Left lobe of liver (tissue), 2 donors: ENCODE data around the gene SOX13. TPM values are rescaled to one million over a fixed set of nuclear protein-coding genes. Genes with fewer than 3 reads are reported as not detected.

Experiments
- ATAC-seq: fragments of 200-7000 bp; cut with Tn5 transposase; one replicate; pipeline ENCODE4 v1.9.1; 2020; ENCODE audit warnings: mild to moderate bottlenecking, moderate library complexity
- DNase-seq: peaks from one replicate; pipeline ENCODE4 v3.0.0-alpha.2; 2020; ENCODE audit warnings: low spot score
- total RNA-seq: library from RNA; stranded (reverse); gene quantifications from one replicate; pipeline ENCODE4 v1.2.1, GENCODE V29; 2021
- donor health status: DM: no; HTN: no; CAD: no; lungs with moderate emphysema.
- donor health status: DM: no; HTN: yes; CAD: no.

The SOX13 gene
- total RNA-seq, 1 donor from 2014 or later = 33.8 TPM

- no peak for DNase-seq
- ATAC-seq = no peak
These were observed 103.1 kb downstream of the SOX13 start for GRCh38 chr1:204176049-204176448.

- ATAC-seq = no peak
- no peak for DNase-seq
These were observed 104.2 kb downstream of the SOX13 start for GRCh38 chr1:204177133-204177532.

Other genes with a start within 250 kb of the SOX13 start
- 27.7 TPM for gene SNRPE, start 211.5 kb upstream of the SOX13 start, total RNA-seq
- gene ETNK2, start 78.9 kb downstream of the SOX13 start, total RNA-seq = 213 TPM
- gene REN, start 93.2 kb downstream of the SOX13 start, total RNA-seq = 0.20 TPM
- gene KISS1, start 123.4 kb downstream of the SOX13 start, total RNA-seq = 0.63 TPM
- 63.9 TPM for gene GOLT1A, start 140.9 kb downstream of the SOX13 start, total RNA-seq